MCF 10A (cell line): Measurements from ENCODE around the gene DDRGK1. TPM values are rescaled to one million over a fixed set of nuclear protein-coding genes. Genes with fewer than 3 reads are reported as not detected.

Experiments
- BruUV-seq: library from RNA; stranded (reverse); fragments of 400-500 nt; replicated peaks from 2 replicates; lab custom pipeline; 2021; lab: Mats Ljungman, UMichigan
- CTCF ChIA-PET: fragments of 300-600 bp; sonication (Branson Sonifier 250); formaldehyde crosslinking; extraction: SDS; loops from one replicate; lab custom pipeline; 2021; ENCODE audit warnings: antibody characterized with exemption, inconsistent platforms; lab: Yijun Ruan, JAX
- POLR2A ChIA-PET: fragments of 300-600, 350-650 bp; sonication (Branson Sonifier 250); formaldehyde crosslinking; extraction: SDS; loops from one replicate; lab custom pipeline; 2020; ENCODE audit warnings: antibody characterized with exemption, inconsistent platforms; lab: Yijun Ruan, JAX
- DNase-seq: peaks from one replicate; pipeline ENCODE4 v3.0.0-alpha.2; 2018; ENCODE audit not compliant: unreplicated experiment
- H3K27ac Mint-ChIP-seq: one replicate; pipeline ENCODE4 v1.8.0; 2022; ENCODE audit warnings: mild to moderate bottlenecking, low read depth, mixed read lengths; ENCODE audit not compliant: unreplicated experiment
- H3K27me3 Mint-ChIP-seq: one replicate; pipeline ENCODE4 v1.8.0; 2022; ENCODE audit warnings: mixed read lengths; ENCODE audit not compliant: insufficient read depth, unreplicated experiment
- H3K36me3 Mint-ChIP-seq: one replicate; pipeline ENCODE4 v1.8.0; 2022; ENCODE audit warnings: mild to moderate bottlenecking, moderate library complexity, mixed read lengths; ENCODE audit not compliant: insufficient read depth, unreplicated experiment
- H3K4me1 Mint-ChIP-seq: one replicate; pipeline ENCODE4 v1.8.0; 2022; ENCODE audit warnings: mixed read lengths; ENCODE audit not compliant: insufficient read depth, unreplicated experiment
- H3K4me3 Mint-ChIP-seq: one replicate; pipeline ENCODE4 v1.8.0; 2022; ENCODE audit warnings: mild to moderate bottlenecking, moderate library complexity, mixed read lengths; ENCODE audit not compliant: unreplicated experiment
- H3K9me3 Mint-ChIP-seq: one replicate; pipeline ENCODE4 v1.8.0; 2022; ENCODE audit warnings: mixed read lengths; ENCODE audit not compliant: unreplicated experiment
- CTCF ChIP-seq: fragments of 200-600 bp; IDR thresholded peaks from one replicate; pipeline ENCODE4 v1.8.0; 2022; ENCODE audit warnings: antibody characterized with exemption, mild to moderate bottlenecking; ENCODE audit not compliant: unreplicated experiment
- intact Hi-C: fragments of 100-400 bp; cut with micrococcal nuclease; formaldehyde crosslinking; loops from 2 replicates; pipeline ENCODE4 v1.14.1; 2022
- total RNA-seq: library from RNA; stranded (reverse); gene quantifications from 2 replicates; pipeline ENCODE4 v1.2.3, GENCODE V29; 2022

Gene DDRGK1
- total RNA-seq, 1 experiment from 2014 or later, result 116 TPM

- H3K27ac Mint-ChIP-seq, result no peak overlapping the region
- H3K9me3 Mint-ChIP-seq, result no peaks in the 10 kb centered on the region
- ChIA-PET POLR2A (interaction anchor here (1.1 to 1.4 kb wide), 2 partner anchors 35 to 41 kb away, joined by 3 read pairs; no protein-coding TSS in a partner anchor), CTCF (interaction anchor here (1.6 kb wide), 1 partner anchor 71 kb away, joined by 8 read pairs; no protein-coding TSS in a partner anchor)
- H3K36me3 Mint-ChIP-seq, result peaks cover 7% of the 10 kb centered on the region
- TF ChIP-seq CTCF, result no peak
- H3K4me3 Mint-ChIP-seq, result no peak overlapping the region
- DNase-seq, result no peak
- no peaks in the 10 kb centered on the region for H3K27me3 Mint-ChIP-seq
- intact Hi-C loops, result no loop called here
- no TSS peak for BruUV-seq
- peaks cover 14% of the 10 kb centered on the region for H3K4me1 Mint-ChIP-seq
Observed at GRCh38 chr20:3245711-3246110, 41.2 kb upstream of the DDRGK1 start.

GRCh38 chr20:3245156-3245555 is 40.7 kb upstream of the DDRGK1 start:
- Mint-ChIP-seq H3K27ac (no peak overlapping the region), H3K4me3 (no peak overlapping the region), H3K36me3 (peaks cover 7% of the 10 kb centered on the region), H3K4me1 (peaks cover 15% of the 10 kb centered on the region), H3K27me3 (no peaks in the 10 kb centered on the region), H3K9me3 (no peaks in the 10 kb centered on the region)
- intact Hi-C loops, result no loop called here
- ChIA-PET POLR2A (interaction anchor here (1.1 to 1.4 kb wide), 2 partner anchors 35 to 42 kb away, joined by 3 read pairs; no protein-coding TSS in a partner anchor), CTCF (interaction anchor here (1.0 to 1.6 kb wide), 3 partner anchors 10 to 71 kb away, joined by 3 to 8 read pairs (median 3); no protein-coding TSS in a partner anchor)
- no peak for TF ChIP-seq CTCF
- DNase-seq, result no peak
- BruUV-seq, result no TSS peak

GRCh38 chr20:3244613-3245012 is 40.1 kb upstream of the DDRGK1 start:
- no peak for TF ChIP-seq CTCF
- CTCF ChIA-PET, result interaction anchor here (1.0 to 1.6 kb wide), 3 partner anchors 10 to 72 kb away, joined by 3 to 8 read pairs (median 3); no protein-coding TSS in a partner anchor
- peaks cover 7% of the 10 kb centered on the region for H3K36me3 Mint-ChIP-seq
- H3K27ac Mint-ChIP-seq, result no peak overlapping the region
- no TSS peak for BruUV-seq
- peaks cover 15% of the 10 kb centered on the region for H3K4me1 Mint-ChIP-seq
- no peaks in the 10 kb centered on the region for H3K27me3 Mint-ChIP-seq
- H3K4me3 Mint-ChIP-seq, result no peak overlapping the region
- POLR2A ChIA-PET, result interaction anchor here (1.4 to 1.6 kb wide), 2 partner anchors 11 to 42 kb away, joined by 3 to 5 read pairs; no protein-coding TSS in a partner anchor
- intact Hi-C loops, result no loop called here
- no peaks in the 10 kb centered on the region for H3K9me3 Mint-ChIP-seq
- DNase-seq, result no peak

- no peaks in the 10 kb centered on the region for H3K9me3 Mint-ChIP-seq
- intact Hi-C loops, result no loop called here
Observed at GRCh38 chr20:3243718-3244358, 39.4 kb upstream of the DDRGK1 start.

More at GRCh38 chr20:3243718-3244358, 39.4 kb upstream of the DDRGK1 start:
- no peak for DNase-seq
- no peak for TF ChIP-seq CTCF
- no TSS peak for BruUV-seq
- H3K36me3 Mint-ChIP-seq, result peaks cover 7% of the 10 kb centered on the region
- H3K4me3 Mint-ChIP-seq, result no peak overlapping the region
- ChIA-PET CTCF (interaction anchor here (0.6 to 1.0 kb wide), 3 partner anchors 26 to 29 kb away, joined by 3 to 5 read pairs (median 4); no protein-coding TSS in a partner anchor), POLR2A (interaction anchor here (0.7 to 1.6 kb wide), 2 partner anchors 12 to 38 kb away, joined by 3 to 5 read pairs; no protein-coding TSS in a partner anchor)
- H3K27me3 Mint-ChIP-seq, result no peaks in the 10 kb centered on the region
- H3K27ac Mint-ChIP-seq, result no peak overlapping the region
- H3K4me1 Mint-ChIP-seq, result peaks cover 15% of the 10 kb centered on the region
